Fibroblast of lung (primary cell): ENCODE measurements around the gene SPNS1. TPM values are rescaled to one million over a fixed set of nuclear protein-coding genes. Genes with fewer than 3 reads are reported as not detected.
"Not testable (repeated sequence)": the region's sequence is repeated elsewhere in the genome, so short reads cannot be mapped to it uniquely, and the experiment has no call there.

Experiments used
- DNase-seq, 2 donors: peaks; one replicate each; pipeline versions ENCODE4 v3.0.0 to v3.0.0-alpha.2; 2010; ENCODE audit warnings: low read depth in 2 of 2
- H2AFZ ChIP-seq: 2 replicates; pipeline ENCODE4 v1.5.1; 2012; ENCODE audit warnings: low read length, control low read depth, inconsistent platforms
- H3K27ac ChIP-seq: 2 replicates; pipeline ENCODE4 v1.5.1; 2011; ENCODE audit warnings: low read length, control low read depth; ENCODE audit not compliant: insufficient read depth
- H3K27me3 ChIP-seq: 2 replicates; pipeline ENCODE4 v1.5.1; 2011; ENCODE audit warnings: mild to moderate bottlenecking, low read length; ENCODE audit not compliant: control insufficient read depth, insufficient read depth
- H3K36me3 ChIP-seq: 2 replicates; pipeline ENCODE4 v1.5.1; 2011; ENCODE audit warnings: low read length; ENCODE audit not compliant: control insufficient read depth, insufficient read depth
- H3K4me1 ChIP-seq: 2 replicates; pipeline ENCODE4 v1.5.1; 2011; ENCODE audit warnings: low read length; ENCODE audit not compliant: control insufficient read depth, insufficient read depth; ENCODE audit errors: extremely low read depth
- H3K4me2 ChIP-seq: 2 replicates; pipeline ENCODE4 v1.5.1; 2011; ENCODE audit warnings: low read length, control low read depth; ENCODE audit not compliant: insufficient read depth; ENCODE audit errors: extremely low read depth
- H3K4me3 ChIP-seq, 4 experiments: fragments of 200-600 bp in 1 of 4; sonication (generic) in 1 of 4; replicated peaks in 1 of 4; 2 replicates each; pipeline ENCODE4 v1.5.1; 2011 to 2016; ENCODE audit warnings: low read length in 4 of 4, low read depth in 3 of 4, mild to moderate bottlenecking in 3 of 4, control low read depth in 2 of 4, inconsistent platforms in 1 of 4, mixed read lengths in 1 of 4; ENCODE audit not compliant: insufficient read depth in 1 of 4; ENCODE audit errors: control extremely low read depth in 1 of 4
- H3K79me2 ChIP-seq: 2 replicates; pipeline ENCODE4 v1.5.1; 2012; ENCODE audit warnings: mild to moderate bottlenecking, low read length, inconsistent platforms; ENCODE audit not compliant: control insufficient read depth, insufficient read depth
- H3K9ac ChIP-seq: 2 replicates; pipeline ENCODE4 v1.5.1; 2011; ENCODE audit warnings: mild to moderate bottlenecking, low read length, control low read depth; ENCODE audit not compliant: insufficient read depth
- H3K9me3 ChIP-seq: 2 replicates; pipeline ENCODE4 v1.5.1; 2012; ENCODE audit warnings: low read depth, low read length; ENCODE audit not compliant: control insufficient read depth, insufficient read depth
- H4K20me1 ChIP-seq: 2 replicates; pipeline ENCODE4 v1.5.1; 2011; ENCODE audit warnings: low read length; ENCODE audit not compliant: control insufficient read depth, insufficient read depth; ENCODE audit errors: extremely low read depth
- EZH2 ChIP-seq: IDR thresholded peaks from 2 replicates; pipeline ENCODE4 v1.5.1; 2012; ENCODE audit warnings: low read length, control low read depth, mild to moderate bottlenecking; ENCODE audit errors: missing control alignments
- polyA plus RNA-seq, 2 donors: library from polyadenylated mRNA; depleted of rRNA in 1 of 2; stranded (reverse) in 1 of 2; unstranded in 1 of 2; fragments of >200 nt; gene quantifications; 2 replicates each; pipeline ENCODE4 v1.2.1, GENCODE V29; 2011 to 2012; ENCODE audit warnings: missing spikeins in 1 of 2
- total RNA-seq: library from RNA; depleted of rRNA; stranded (reverse); fragments of >200 nt; gene quantifications from 2 replicates; pipeline ENCODE4 v1.2.1, GENCODE V29; 2014
- TF ChIP-seq, protein P1 (sequence below), 2 donors: IDR thresholded peaks in 1 of 2; conservative IDR thresholded peaks in 1 of 2; 1 replicate in 1 of 2; 2 replicates in 1 of 2; pipeline ENCODE4 v1.5.1; 2011 to 2012; ENCODE audit warnings: low read length in 2 of 2, control low read depth in 1 of 2, inconsistent platforms in 1 of 2, low read depth in 1 of 2, mild to moderate bottlenecking in 1 of 2

The SPNS1 gene
- total and polyA plus RNA-seq, 2 donors (not counting 1 experiment from before 2014, with no cell fraction given), result 19.5 to 27.1 TPM

DNA sequence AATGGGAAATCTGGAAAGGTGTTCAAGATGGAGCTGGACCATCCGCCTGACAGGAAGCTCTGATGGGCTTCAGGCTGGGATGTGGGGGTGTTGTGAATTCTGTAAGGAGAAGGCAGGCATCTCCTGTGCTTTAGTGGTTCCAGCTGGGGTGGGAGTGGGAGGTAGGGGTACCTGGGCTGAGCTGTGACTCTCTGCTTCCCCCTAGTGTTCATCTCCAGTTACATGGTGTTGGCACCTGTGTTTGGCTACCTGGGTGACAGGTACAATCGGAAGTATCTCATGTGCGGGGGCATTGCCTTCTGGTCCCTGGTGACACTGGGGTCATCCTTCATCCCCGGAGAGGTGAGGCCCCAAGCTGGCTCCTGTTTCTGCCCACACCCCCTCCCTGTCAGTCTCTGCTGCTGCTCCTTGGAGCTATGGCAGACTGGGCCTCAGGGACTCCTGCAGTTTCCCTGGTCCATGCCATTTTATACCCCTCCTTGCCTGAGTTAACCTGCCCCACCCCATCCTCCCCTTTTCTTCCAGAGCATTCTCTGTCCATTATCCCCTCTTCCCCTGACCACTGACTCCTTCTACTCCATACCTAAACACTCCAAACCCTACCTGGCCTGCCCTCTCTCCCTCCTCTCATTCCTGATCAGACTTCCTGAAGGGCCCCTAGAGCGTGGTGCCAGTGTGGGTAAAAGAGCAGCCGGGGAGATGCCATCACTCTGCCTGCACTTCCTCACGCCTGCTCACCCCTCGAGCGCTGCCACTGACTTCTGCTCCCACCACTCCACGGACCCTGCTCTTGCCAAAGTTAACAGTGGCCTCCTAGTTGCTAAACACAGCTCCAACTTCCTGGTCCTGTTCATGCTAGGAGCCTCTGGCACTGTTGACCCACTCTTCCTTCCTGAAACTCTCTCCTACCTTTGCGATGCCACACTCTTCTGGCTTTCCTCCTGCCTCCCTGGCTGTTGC lies 3.4 kb downstream of the SPNS1 start:
- peaks cover 19% of the 10 kb centered on the region for H3K36me3 ChIP-seq
- TF ChIP-seq, protein P1, sequence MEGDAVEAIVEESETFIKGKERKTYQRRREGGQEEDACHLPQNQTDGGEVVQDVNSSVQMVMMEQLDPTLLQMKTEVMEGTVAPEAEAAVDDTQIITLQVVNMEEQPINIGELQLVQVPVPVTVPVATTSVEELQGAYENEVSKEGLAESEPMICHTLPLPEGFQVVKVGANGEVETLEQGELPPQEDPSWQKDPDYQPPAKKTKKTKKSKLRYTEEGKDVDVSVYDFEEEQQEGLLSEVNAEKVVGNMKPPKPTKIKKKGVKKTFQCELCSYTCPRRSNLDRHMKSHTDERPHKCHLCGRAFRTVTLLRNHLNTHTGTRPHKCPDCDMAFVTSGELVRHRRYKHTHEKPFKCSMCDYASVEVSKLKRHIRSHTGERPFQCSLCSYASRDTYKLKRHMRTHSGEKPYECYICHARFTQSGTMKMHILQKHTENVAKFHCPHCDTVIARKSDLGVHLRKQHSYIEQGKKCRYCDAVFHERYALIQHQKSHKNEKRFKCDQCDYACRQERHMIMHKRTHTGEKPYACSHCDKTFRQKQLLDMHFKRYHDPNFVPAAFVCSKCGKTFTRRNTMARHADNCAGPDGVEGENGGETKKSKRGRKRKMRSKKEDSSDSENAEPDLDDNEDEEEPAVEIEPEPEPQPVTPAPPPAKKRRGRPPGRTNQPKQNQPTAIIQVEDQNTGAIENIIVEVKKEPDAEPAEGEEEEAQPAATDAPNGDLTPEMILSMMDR (conservative IDR thresholded peaks at IDR 0.05 in 1 of 2, IDR thresholded peaks at IDR 0.05 in 1 of 2; ENCODE audit: low read depth in 1 of 2, low read length in 2 of 2), result peak in 1 of 2 donors; percentile 35
- no peak for TF ChIP-seq EZH2
- no peak for DNase-seq
- no peaks in the 10 kb centered on the region for H4K20me1 ChIP-seq
- H3K9ac ChIP-seq, result no peak overlapping the region
- no peaks in the 10 kb centered on the region for H3K9me3 ChIP-seq
- no peak overlapping the region for H3K4me3 ChIP-seq
- H3K27me3 ChIP-seq, result no peaks in the 10 kb centered on the region
- H3K27ac ChIP-seq, result no peak overlapping the region
- no peak overlapping the region for H3K4me2 ChIP-seq
- no peak overlapping the region for H2AFZ ChIP-seq
- H3K79me2 ChIP-seq, result peaks cover 25% of the 10 kb centered on the region
- H3K4me1 ChIP-seq, result peaks cover 2% of the 10 kb centered on the region

DNA sequence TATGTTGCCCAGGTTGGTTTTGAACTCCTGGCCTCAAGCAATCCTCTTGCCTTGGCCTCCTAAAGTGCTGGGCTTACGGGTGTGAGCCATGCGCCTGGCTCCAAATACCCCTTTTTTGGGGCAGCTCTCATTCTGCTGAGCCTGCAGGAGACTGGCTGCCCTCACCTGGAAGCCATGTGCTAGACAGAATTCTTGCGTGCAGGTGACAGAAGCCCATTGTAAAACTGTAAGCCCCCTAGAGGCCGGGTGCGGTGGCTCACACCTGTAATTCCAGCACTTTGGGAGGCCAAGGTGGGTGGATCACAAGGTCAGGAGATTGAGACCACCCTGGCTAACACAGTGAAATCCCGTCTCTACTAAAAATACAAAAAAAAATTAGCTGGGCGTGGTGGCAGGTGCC lies 5.8 kb downstream of the SPNS1 start:
- H3K9ac ChIP-seq, H3K4me1 ChIP-seq, H3K9me3 ChIP-seq, H3K4me3 ChIP-seq, H3K27ac ChIP-seq, H3K4me2 ChIP-seq, DNase-seq, H3K27me3 ChIP-seq, H4K20me1 ChIP-seq, H2AFZ ChIP-seq: not testable (repeated sequence)
- Histone ChIP-seq H3K36me3 (peaks cover 19% of the 10 kb centered on the region), H3K79me2 (peaks cover 18% of the 10 kb centered on the region)

DNA sequence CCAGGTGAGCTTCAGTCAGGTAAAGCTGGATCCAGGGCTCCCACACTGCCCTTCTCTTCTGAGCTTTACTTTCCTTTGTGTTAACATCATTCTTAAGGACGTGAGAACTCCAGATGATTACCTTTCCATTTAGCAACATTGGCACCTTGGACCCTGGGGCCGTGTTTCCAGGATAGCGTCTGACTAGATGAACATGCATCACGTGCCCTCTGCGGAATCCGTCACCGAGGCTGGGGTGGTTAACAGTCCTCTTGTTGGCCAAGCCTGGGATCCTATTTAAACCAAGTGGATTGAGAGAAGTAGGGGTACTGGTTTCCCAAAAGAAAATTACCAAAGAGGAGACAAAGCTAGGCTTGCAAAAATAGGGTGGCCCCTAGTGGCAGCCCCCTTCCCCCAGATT lies 6.4 kb downstream of the SPNS1 start:
- no peak overlapping the region for H2AFZ ChIP-seq
- H3K27ac ChIP-seq, result no peak overlapping the region
- H3K79me2 ChIP-seq, result peaks cover 12% of the 10 kb centered on the region
- H3K27me3 ChIP-seq, result no peaks in the 10 kb centered on the region
- no peak overlapping the region for H3K9ac ChIP-seq
- peaks cover 22% of the 10 kb centered on the region for H3K36me3 ChIP-seq
- no peak overlapping the region for H3K4me3 ChIP-seq
- DNase-seq, result no peak
- no peaks in the 10 kb centered on the region for H3K9me3 ChIP-seq
- no peak for TF ChIP-seq EZH2
- TF ChIP-seq, protein P1 (conservative IDR thresholded peaks at IDR 0.05 in 1 of 2, IDR thresholded peaks at IDR 0.05 in 1 of 2; ENCODE audit: low read depth in 1 of 2, low read length in 2 of 2), result no peak
- H3K4me2 ChIP-seq, result no peak overlapping the region
- H3K4me1 ChIP-seq, result no peaks in the 10 kb centered on the region
- no peaks in the 10 kb centered on the region for H4K20me1 ChIP-seq
